ENCODE results near the gene ADH1B. TPM values are rescaled to one million over a fixed set of nuclear protein-coding genes. Genes with fewer than 3 reads are reported as not detected.

ADH1B gene
- total and polyA plus RNA-seq, 2 donors: 0.76 to 58.8 TPM

GRCh38 chr4:99310389-99310788 lies 10.8 kb downstream of the ADH1B start:
- Histone ChIP-seq H3K4me1 (ENCODE audit: control insufficient read depth in 2 of 2, insufficient read depth in 2 of 2, low read length in 2 of 2) (no peaks in the 10 kb centered on the region), H3K9me3 (ENCODE audit: control insufficient read depth in 2 of 2, insufficient read depth in 1 of 2, low read length in 1 of 2) (peaks cover 0 to 4% of the 10 kb centered on the region in 2 donors), H3K36me3 (ENCODE audit: control insufficient read depth in 2 of 2, insufficient read depth in 2 of 2, low read length in 1 of 2) (no peaks in the 10 kb centered on the region), H3K27ac (ENCODE audit: low read depth in 1 of 2, low read length in 1 of 2) (no peak overlapping the region), H3K27me3 (ENCODE audit: control insufficient read depth in 2 of 2, insufficient read depth in 1 of 2, low read length in 1 of 2) (no peaks in the 10 kb centered on the region), H3K4me3 (ENCODE audit: low read length in 2 of 2) (no peak overlapping the region)
- DNase-seq (ENCODE audit: low read depth in 6 of 9, low spot score in 9 of 9): no peak
- WGBS: 79% methylated on average over 2 of the region's 2 CpGs

GRCh38 chr4:99305638-99306400 lies 15.4 kb downstream of the ADH1B start:
- no peak for DNase-seq (ENCODE audit: low read depth in 6 of 9, low spot score in 9 of 9)

GRCh38 chr4:99301376-99302164 lies 19.6 kb downstream of the ADH1B start:
- Histone ChIP-seq H3K27me3 (ENCODE audit: control insufficient read depth in 2 of 2, insufficient read depth in 1 of 2, low read length in 1 of 2) (no peaks in the 10 kb centered on the region), H3K27ac (ENCODE audit: low read depth in 1 of 2, low read length in 1 of 2) (no peak overlapping the region), H3K36me3 (ENCODE audit: control insufficient read depth in 2 of 2, insufficient read depth in 2 of 2, low read length in 1 of 2) (no peaks in the 10 kb centered on the region), H3K4me1 (ENCODE audit: control insufficient read depth in 2 of 2, insufficient read depth in 2 of 2, low read length in 2 of 2) (no peaks in the 10 kb centered on the region), H3K9me3 (ENCODE audit: control insufficient read depth in 2 of 2, insufficient read depth in 1 of 2, low read length in 1 of 2) (peaks cover 0 to 18% of the 10 kb centered on the region in 2 donors), H3K4me3 (ENCODE audit: low read length in 2 of 2) (no peak overlapping the region)
- no peak for DNase-seq (ENCODE audit: low read depth in 6 of 9, low spot score in 9 of 9)
- 93% methylated on average over 7 of the region's 7 CpGs for WGBS

More at GRCh38 chr4:99305638-99306400, 15.4 kb downstream of the ADH1B start:
- H3K27ac ChIP-seq (ENCODE audit: low read depth in 1 of 2, low read length in 1 of 2): no peak overlapping the region
- no peaks in the 10 kb centered on the region for H3K27me3 ChIP-seq (ENCODE audit: control insufficient read depth in 2 of 2, insufficient read depth in 1 of 2, low read length in 1 of 2)
- peaks cover 0 to 18% of the 10 kb centered on the region in 2 donors for H3K9me3 ChIP-seq (ENCODE audit: control insufficient read depth in 2 of 2, insufficient read depth in 1 of 2, low read length in 1 of 2)
- H3K4me1 ChIP-seq (ENCODE audit: control insufficient read depth in 2 of 2, insufficient read depth in 2 of 2, low read length in 2 of 2): no peaks in the 10 kb centered on the region
- H3K4me3 ChIP-seq (ENCODE audit: low read length in 2 of 2): no peak overlapping the region
- 96% methylated on average over 11 of the region's 11 CpGs for WGBS
- no peaks in the 10 kb centered on the region for H3K36me3 ChIP-seq (ENCODE audit: control insufficient read depth in 2 of 2, insufficient read depth in 2 of 2, low read length in 1 of 2)

GRCh38 chr4:99300934-99301333 lies 20.3 kb downstream of the ADH1B start:
- no peak overlapping the region for H3K4me3 ChIP-seq (ENCODE audit: low read length in 2 of 2)
- H3K36me3 ChIP-seq (ENCODE audit: control insufficient read depth in 2 of 2, insufficient read depth in 2 of 2, low read length in 1 of 2): no peaks in the 10 kb centered on the region
- 88% methylated on average over 4 of the region's 4 CpGs for whole genome bisulfite sequencing
- H3K4me1 ChIP-seq (ENCODE audit: control insufficient read depth in 2 of 2, insufficient read depth in 2 of 2, low read length in 2 of 2): no peaks in the 10 kb centered on the region
- H3K27ac ChIP-seq (ENCODE audit: low read depth in 1 of 2, low read length in 1 of 2): no peak overlapping the region
- H3K27me3 ChIP-seq (ENCODE audit: control insufficient read depth in 2 of 2, insufficient read depth in 1 of 2, low read length in 1 of 2): no peaks in the 10 kb centered on the region
- H3K9me3 ChIP-seq (ENCODE audit: control insufficient read depth in 2 of 2, insufficient read depth in 1 of 2, low read length in 1 of 2): peaks cover 0 to 18% of the 10 kb centered on the region in 2 donors
- DNase-seq (ENCODE audit: low read depth in 6 of 9, low spot score in 9 of 9): peak in 1 of 9 donors; percentile 23

- no peak overlapping the region for H3K27ac ChIP-seq (ENCODE audit: low read depth in 1 of 2, low read length in 1 of 2)
- WGBS: 91% methylated on average over 5 of the region's 5 CpGs
- H3K27me3 ChIP-seq (ENCODE audit: control insufficient read depth in 2 of 2, insufficient read depth in 1 of 2, low read length in 1 of 2): no peaks in the 10 kb centered on the region
- no peaks in the 10 kb centered on the region for H3K36me3 ChIP-seq (ENCODE audit: control insufficient read depth in 2 of 2, insufficient read depth in 2 of 2, low read length in 1 of 2)
- no peak overlapping the region for H3K4me3 ChIP-seq (ENCODE audit: low read length in 2 of 2)
- DNase-seq (ENCODE audit: low read depth in 6 of 9, low spot score in 9 of 9): no peak
- peaks cover 0 to 7% of the 10 kb centered on the region in 2 donors for H3K9me3 ChIP-seq (ENCODE audit: control insufficient read depth in 2 of 2, insufficient read depth in 1 of 2, low read length in 1 of 2)
- no peaks in the 10 kb centered on the region for H3K4me1 ChIP-seq (ENCODE audit: control insufficient read depth in 2 of 2, insufficient read depth in 2 of 2, low read length in 2 of 2)
These were observed 27.8 kb downstream of the ADH1B start for GRCh38 chr4:99293357-99293756.

GRCh38 chr4:99290848-99291786 lies 30.1 kb downstream of the ADH1B start, which contains the start of gene ADH1A:
Gene ADH1A (minus strand): TSS chr4:99290985. CDS start chr4:99290914, 71 bp downstream.
- no peaks in the 10 kb centered on the region for H3K27me3 ChIP-seq (ENCODE audit: control insufficient read depth in 2 of 2, insufficient read depth in 1 of 2, low read length in 1 of 2)
- no peaks in the 10 kb centered on the region for H3K36me3 ChIP-seq (ENCODE audit: control insufficient read depth in 2 of 2, insufficient read depth in 2 of 2, low read length in 1 of 2)
- DNase-seq (ENCODE audit: low read depth in 6 of 9, low spot score in 9 of 9): no peak
- no peak within 1 kb of the TSS for H3K4me3 ChIP-seq (ENCODE audit: low read length in 2 of 2)
- peaks cover 0 to 7% of the 10 kb centered on the region in 2 donors for H3K9me3 ChIP-seq (ENCODE audit: control insufficient read depth in 2 of 2, insufficient read depth in 1 of 2, low read length in 1 of 2)
- WGBS: 80% methylated on average over 3 of the region's 3 CpGs
- no peaks in the 10 kb centered on the region for H3K4me1 ChIP-seq (ENCODE audit: control insufficient read depth in 2 of 2, insufficient read depth in 2 of 2, low read length in 2 of 2)
- no peak within 1 kb of the TSS for H3K27ac ChIP-seq (ENCODE audit: low read depth in 1 of 2, low read length in 1 of 2)

- H3K4me1 ChIP-seq (ENCODE audit: control insufficient read depth in 2 of 2, insufficient read depth in 2 of 2, low read length in 2 of 2): no peaks in the 10 kb centered on the region
- no peaks in the 10 kb centered on the region for H3K9me3 ChIP-seq (ENCODE audit: control insufficient read depth in 2 of 2, insufficient read depth in 1 of 2, low read length in 1 of 2)
- H3K36me3 ChIP-seq (ENCODE audit: control insufficient read depth in 2 of 2, insufficient read depth in 2 of 2, low read length in 1 of 2): no peaks in the 10 kb centered on the region
- no peak for DNase-seq (ENCODE audit: low read depth in 6 of 9, low spot score in 9 of 9)
- H3K27me3 ChIP-seq (ENCODE audit: control insufficient read depth in 2 of 2, insufficient read depth in 1 of 2, low read length in 1 of 2): no peaks in the 10 kb centered on the region
- no peak overlapping the region for H3K4me3 ChIP-seq (ENCODE audit: low read length in 2 of 2)
- H3K27ac ChIP-seq (ENCODE audit: low read depth in 1 of 2, low read length in 1 of 2): no peak overlapping the region
These were observed 35.8 kb downstream of the ADH1B start for GRCh38 chr4:99285387-99285786.

GRCh38 chr4:99282731-99283130 lies 38.5 kb downstream of the ADH1B start:
- Histone ChIP-seq H3K4me1 (ENCODE audit: control insufficient read depth in 2 of 2, insufficient read depth in 2 of 2, low read length in 2 of 2) (no peaks in the 10 kb centered on the region), H3K4me3 (ENCODE audit: low read length in 2 of 2) (no peak overlapping the region), H3K9me3 (ENCODE audit: control insufficient read depth in 2 of 2, insufficient read depth in 1 of 2, low read length in 1 of 2) (no peaks in the 10 kb centered on the region), H3K27ac (ENCODE audit: low read depth in 1 of 2, low read length in 1 of 2) (no peak overlapping the region), H3K27me3 (ENCODE audit: control insufficient read depth in 2 of 2, insufficient read depth in 1 of 2, low read length in 1 of 2) (no peaks in the 10 kb centered on the region), H3K36me3 (ENCODE audit: control insufficient read depth in 2 of 2, insufficient read depth in 2 of 2, low read length in 1 of 2) (no peaks in the 10 kb centered on the region)
- 98% methylated on average over 2 of the region's 2 CpGs for WGBS
- no peak for DNase-seq (ENCODE audit: low read depth in 6 of 9, low spot score in 9 of 9)
